Measurements from ENCODE around the gene PFDN1.
A peak's percentile ranks its signal among the peaks of the same experiment; 100 is the strongest.

The PFDN1 gene

DNA sequence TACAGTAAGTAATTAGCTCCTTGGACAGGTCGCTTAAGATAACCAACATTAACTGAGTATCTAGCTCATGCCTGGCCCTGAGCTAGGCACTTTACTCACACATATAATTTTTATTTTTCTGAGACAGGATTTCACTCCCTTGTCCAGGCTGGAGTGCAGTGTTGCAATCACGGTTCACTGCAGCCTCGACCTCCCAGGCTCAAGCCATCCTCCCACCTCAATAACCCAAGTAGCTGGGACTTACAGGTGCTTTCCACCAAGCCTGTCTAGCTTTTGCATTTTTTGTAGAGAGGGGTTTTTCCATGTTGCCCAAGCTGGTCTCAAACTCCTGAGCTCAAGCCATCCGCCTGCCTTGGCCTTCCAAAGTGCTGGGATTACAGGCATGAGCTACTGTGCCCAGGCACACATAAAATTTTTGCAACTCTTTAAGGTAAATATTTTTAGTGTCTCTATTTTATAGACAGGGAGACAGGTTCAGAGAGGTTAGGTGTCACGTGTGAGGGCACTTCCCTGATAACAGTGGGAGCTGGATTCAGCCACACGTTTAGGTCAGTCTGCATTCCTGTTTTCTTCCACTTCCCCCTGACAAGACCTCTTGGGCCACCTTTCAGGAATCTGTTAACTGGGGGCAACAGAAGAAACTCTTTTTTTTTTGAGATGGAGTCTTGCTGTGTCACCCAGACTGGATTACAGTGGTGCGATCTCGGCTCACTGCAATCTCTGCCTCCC lies 25.3 kb upstream of the PFDN1 start:
- no peak for DNase-seq (ENCODE audit: low spot score)

DNA sequence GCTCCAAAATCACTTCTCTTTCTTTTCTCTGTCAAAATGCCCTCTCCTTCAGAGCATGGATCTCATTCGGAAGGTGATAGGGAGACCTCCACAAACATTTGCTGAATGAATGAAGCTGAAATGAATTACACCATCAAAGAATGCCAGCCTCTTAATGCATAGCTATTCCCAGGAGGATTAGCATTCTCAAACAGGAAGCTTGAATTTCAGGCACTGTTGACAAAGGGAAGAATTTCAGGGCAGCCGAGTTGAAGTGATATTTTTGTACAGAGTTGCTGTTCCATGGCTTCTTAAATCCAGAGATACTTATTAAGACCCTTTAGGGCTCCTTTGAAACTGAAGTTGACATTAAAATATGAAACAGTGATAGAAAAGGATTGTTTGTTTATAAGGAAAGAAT lies 24.7 kb upstream of the PFDN1 start:
- no peak for DNase-seq (ENCODE audit: low spot score)

DNA sequence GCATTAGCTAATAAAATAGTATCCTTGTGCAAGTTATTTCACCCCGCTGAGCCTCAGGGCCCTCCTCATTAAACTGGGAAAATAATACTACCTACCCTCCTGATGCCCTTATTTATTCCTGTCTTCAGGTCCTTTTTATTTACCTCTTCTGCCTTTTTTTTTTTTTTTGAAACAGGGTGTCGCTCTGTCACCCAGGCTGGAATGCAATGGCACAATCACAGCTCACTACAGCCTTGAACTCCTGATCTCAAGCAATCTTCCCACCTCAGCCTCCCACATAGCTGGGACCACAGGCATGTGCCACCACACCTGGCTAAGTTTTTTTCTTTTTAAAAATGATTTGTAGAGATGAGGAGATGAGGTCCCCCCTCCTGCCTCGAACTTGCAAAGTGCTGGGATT lies 22.6 kb upstream of the PFDN1 start:
- DNase-seq (ENCODE audit: low spot score), result no peak

DNA sequence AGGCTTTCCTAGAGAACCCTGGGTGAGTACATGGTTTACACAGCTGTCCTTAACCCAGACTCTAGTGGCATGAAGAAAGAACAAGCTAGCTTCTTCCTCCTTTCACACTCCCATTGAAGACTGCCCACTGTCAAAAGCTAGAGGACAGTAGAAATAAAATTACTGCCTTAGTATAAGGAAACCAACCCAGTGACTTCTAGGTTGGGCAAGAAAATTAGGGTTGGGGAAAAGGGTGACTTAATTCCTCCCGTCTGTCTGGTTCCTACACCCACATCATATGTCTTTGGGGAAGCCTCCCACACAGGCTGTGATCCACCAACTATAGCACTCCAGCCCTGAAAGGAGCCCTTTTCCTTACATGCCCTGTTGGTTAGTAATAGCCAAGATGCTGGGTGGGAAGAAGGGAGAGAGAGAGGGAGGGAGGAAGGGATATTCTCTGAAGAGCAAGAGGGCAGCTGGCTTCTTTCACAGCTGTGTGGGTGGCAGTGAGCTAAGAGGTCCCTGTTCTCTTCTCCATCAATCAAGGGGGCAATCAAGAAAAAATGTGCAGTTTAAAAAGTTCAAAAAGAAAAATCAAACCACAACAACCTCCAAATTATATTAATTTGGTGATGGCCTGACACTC lies 21.8 kb upstream of the PFDN1 start:
- peak; percentile 65 for DNase-seq (ENCODE audit: low spot score)

DNA sequence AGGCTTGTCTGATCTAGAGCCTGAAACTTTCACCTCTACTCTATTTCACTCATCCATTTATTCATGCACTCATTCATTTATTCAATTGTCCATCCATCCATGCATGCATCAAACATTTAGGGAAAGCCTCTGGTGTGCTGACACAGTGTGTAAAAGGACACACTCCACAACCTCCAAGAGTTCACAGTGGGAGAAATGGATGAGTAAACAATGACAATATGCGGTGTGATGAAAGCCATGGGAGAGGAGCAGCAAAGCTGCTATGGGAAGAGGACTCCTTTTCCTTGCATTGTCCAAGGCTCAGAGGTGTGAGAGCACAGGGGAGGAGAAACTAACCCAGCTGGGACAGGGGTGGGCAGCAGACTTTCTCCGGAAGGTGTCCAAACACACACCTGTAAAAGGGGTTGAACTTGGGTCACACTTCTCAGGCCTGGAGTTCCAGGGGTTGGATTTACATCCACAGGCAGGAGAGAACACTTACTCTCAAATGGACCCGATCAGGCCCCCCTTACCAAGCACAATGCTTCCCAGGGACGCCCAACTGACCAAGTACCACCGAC lies 21.2 kb upstream of the PFDN1 start:
- DNase-seq (ENCODE audit: low spot score), result no peak

DNA sequence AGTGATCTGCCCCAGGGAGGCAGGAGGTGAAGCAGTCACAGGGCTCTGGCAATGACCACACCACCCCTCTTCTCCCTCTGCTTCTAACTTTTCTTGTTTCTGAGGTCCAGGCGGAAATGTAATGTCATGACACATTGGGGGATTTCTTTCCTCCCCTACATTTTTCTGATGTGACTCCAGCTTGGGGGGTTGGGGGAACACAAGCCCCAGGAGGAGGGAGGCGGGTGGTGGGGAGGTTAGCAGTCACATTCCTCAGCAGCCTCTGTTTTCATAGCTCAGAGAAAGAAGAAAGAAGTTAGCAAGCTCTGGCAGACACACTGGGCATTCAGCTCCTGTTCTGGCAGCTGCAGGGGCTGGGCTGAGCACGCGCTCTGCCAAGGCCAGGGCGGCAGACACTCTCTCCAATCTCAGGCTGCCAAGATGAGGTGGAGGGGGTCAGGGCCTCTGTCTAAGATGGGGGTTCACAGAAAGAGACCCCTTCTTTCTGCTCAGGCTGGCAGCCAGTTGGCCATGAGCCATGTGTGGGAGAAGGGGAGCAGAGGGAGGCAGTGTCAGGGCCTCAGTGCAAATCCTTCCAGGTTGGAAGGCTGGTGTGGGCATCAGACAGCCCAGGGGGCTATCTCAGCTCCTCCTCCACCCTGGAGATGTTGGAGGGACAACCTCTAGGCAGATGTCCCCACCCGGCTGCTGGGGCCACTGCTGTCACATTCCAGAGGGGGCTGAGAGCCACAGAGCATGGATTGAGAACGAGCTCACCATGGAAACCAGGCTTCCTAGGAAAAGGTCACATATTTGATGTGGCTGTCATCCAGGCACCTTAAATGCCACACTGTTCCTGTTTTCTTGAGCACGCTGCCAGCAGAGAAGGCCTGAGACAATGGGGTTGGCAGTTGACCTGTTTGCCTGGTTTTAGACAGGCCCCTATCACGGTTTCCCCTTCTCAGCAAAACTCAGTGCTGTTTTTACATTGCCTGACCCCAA lies 20.1 kb upstream of the PFDN1 start:
- DNase-seq (ENCODE audit: low spot score), result peak; percentile 89

DNA sequence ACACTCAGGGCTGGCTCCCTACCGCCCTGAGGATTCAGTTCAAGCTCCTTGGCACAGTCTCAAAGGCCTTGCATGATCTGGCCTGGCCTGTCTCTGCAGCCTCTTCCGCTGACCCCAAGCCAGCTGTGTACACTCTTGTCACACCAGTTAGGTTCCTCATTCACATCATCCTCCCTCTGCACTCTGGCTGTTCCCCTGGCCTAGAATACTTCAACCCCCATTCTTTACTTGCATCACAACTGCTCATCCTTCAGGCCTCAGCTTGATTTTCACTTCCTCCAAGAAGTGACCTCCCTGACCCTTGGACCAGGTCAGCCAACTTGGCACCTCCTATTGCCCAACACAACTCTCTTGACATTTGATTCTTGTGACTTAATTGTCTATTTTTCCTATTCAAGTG lies 18.9 kb upstream of the PFDN1 start:
- DNase-seq (ENCODE audit: low spot score), result no peak

DNA sequence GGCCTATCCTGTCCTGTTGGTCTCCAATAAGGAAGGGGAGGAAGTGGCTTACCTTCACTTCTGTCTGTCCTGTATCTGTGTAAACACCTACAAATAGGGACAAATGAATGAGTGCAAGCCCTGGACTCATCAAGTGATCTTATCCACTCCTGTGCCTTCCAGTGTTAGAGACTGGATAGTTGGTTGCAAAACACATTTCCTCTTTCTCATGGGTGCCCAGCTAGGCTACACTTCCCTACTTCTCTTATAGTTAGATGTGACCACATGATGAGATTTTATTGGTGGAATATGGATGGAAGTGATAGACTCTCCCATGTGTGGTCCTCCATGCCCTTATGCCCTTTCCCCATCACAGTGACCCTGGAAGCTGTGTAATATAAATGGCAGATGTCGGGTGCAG lies 16.9 kb upstream of the PFDN1 start:
- DNase-seq (ENCODE audit: low spot score), result no peak

DNA sequence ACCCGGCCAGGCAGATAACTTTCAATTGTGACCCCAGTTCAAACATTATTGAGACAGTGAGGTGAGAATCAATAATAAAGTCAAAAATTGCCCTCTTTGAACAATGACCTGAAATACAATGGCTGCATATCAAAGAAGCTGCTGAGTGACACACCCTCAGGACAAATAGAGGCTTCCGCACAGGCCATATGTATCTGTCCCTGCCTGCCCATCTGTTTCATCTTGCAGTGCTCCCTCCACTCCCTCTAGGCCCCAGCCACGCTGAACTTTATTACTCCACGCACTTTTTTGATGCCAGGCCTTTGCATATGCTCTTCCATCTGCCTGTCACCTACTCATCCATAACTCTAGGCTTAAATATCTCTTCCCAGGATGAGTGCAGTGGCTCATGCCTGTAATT lies 15.9 kb upstream of the PFDN1 start:
- DNase-seq (ENCODE audit: low spot score), result no peak

DNA sequence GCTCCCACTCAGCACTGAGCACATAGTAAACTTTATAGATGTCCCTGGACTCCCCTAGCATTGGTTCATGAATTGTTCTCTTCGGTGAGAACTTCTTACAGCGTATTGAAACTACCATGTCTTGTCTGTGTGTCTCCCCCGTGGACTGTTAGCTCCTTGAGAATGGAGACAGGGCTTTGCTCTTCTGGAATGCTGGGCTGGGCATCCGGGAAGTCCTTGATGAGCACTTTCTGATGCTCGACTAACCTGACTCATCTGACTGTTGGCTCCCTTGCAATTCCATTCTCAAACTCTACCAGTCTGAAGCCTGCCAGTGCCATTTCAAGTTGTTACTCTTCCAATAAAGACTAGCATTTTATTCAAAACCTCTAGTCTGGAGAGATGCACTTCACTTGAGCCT lies 15.0 kb upstream of the PFDN1 start:
- DNase-seq (ENCODE audit: low spot score), result no peak

DNA sequence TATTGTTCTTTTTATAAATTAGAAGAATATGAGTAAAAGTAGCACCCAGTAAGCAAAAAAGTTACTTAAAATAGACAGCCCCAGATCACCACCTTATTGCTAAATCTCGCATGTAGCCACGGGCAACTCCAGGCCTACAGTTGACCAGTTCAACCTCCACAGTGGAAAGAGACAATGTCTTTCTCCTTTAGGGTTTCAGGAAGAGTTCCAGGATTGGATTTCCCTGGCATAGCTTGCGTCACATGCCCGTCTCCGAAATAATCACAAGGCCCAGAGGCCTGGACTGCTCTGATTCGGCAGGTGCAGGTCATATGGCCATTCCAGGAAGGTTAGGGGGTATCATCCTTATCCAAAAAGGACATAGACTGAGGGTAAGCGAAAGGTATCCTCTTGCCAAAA lies 9.9 kb upstream of the PFDN1 start:
- no peak for DNase-seq (ENCODE audit: low spot score)

DNA sequence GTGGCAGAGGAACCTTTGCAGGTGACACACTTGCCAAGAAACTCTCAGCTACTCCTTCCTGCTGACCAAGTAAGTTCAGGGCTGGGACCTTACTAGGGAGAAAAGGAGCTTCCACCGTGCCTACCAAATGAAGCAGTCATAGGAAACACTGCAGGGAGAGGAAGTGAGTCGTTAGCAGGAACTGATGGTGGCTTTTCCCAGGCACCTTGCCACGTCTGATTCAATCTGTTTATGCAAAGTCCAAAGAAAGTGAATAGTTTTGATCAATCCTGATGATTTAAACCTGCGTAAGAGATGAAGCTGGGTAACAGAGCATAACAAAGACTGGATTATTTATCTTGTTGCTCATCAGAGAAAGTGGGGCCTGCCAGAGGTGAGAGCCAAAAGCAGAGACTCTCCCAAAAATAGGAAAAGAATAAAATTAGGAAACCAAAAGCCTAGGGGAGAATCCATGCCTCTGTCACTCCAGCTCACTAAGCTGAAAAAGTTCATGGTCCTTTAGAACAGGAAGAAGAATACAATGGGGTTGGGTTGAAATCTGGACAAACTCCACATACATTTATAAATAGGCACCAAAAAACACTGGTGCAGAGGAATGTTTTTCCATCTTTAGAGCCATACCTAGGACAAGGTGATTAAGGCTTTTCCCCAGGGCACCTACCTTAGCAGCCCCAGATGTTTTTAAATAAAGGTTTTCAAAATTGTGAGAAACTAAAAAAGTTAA lies 9.3 kb upstream of the PFDN1 start:
- DNase-seq (ENCODE audit: low spot score), result no peak

DNA sequence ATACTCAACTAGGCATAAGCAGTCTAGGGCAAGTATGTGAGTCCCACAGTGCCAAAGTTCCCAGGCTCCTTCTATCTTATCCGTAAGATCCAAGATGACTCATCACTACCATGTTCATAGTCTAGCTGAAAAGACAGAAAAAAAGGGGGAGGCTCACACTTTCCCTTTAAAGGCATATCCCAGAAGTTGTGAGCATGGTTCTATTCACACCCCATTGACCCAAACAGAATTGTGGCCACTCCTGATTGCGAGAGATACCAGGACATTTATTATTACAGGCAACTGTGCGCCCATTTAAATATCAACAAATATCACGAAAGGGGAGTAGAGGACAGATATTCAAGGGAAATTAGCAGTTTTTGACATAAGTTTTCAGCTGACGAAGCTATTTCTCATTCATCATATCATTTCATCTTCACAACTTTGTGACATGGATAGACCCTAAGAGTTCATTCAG lies 8.1 kb upstream of the PFDN1 start:
- no peak for DNase-seq (ENCODE audit: low spot score)

DNA sequence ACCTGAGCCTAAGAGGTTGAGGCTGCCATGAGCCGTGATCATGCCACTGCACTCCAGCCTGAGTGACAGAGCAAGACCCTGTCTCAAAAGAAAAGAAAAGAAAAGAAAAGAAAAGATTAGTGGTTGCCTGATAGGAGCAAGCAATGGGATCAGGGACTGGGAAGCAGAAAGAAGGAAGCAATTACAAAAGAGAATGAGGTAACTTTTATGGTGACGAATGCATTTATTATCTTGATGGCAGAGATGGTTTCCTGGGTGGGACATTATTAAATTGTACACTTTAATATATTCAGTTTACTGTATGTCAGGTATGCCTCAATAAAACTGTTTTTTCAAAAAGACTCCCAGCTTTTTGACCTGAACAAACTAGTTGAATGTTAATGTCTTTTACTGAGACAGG lies 7.5 kb upstream of the PFDN1 start:
- DNase-seq (ENCODE audit: low spot score), result no peak

DNA sequence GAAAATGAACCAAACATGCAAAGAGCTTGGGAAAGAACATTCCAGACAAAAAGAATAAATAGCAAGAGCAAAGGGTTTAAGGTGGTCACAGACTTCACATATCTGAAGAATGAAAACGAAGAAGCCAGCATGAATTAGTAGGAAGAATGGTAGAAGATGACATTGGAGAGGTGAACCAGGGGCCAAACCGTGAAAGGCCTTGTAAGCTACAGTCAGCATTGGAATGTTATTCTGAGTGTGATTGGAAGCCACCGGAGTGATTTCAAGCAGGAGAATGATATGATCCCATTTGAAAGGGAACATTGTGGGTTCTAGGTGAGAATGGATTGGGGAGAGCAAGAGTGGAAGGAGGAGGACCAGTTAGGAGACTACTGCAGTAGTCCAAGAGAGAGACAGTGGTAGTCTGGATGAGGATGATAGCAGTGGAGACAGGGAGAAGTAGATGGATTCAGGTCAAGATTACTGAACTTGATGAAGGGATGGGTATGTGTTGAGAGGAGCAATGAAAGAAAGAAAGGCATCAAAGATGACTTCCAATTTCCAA lies 6.9 kb upstream of the PFDN1 start:
- DNase-seq (ENCODE audit: low spot score), result no peak

DNA sequence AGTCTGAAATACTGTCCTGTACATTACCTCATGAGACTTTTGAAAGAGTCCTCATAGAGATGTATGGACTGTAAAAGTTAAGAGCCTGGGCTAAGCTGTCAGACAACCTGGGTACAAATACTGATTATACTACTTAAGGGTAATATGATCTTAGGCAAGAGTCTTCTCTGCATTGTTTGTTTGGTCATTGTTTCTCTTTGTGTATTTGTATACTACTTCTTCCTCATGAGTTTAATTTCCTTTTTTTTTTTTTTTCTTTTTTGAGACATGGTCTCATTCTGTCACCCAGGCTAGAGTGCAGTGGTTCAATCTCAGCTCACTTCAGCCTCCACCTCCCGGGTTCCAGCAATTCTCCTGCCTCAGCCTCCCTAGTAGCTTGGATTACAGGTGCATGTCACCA lies 2.6 kb upstream of the PFDN1 start:
- no peak for DNase-seq (ENCODE audit: low spot score)

DNA sequence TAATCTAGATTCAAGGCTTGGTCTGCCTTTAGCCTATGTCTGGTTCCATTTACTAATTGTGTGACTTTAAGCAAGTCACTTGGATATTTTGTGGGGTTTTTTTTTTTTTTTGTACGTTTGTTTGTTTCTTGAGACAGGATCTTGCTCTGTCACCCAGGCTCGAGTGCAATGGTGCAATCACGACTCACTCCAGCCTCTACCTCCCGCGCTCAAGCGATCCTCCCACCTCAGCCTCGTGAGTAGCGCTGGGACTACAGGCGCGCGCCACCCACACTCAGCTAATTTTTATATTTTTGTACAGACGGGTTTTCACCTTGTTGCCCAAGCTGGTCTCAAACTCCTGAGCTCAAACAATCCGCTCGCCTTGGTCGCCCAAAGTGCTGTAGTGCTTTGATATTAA lies 1.1 kb upstream of the PFDN1 start:
- DNase-seq (ENCODE audit: low spot score), result no peak

DNA sequence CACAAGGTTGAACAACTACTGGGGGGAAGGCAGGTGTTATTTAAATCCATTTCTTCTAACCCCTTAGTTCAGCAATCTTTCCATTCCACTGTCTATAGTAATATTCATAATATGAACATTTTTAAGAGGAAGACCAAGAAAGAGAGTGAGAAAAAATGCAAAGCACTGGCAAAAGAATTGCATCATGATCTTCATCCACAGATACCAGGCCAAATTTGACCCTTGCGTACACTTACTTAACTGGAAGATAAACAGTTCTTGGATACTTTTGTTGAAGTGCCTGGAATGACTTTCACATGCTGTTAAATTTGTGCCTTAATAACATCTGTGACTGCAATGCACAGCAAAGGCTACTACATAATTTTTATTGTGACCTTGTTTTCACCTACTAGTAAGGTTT lies 1.8 kb downstream of the PFDN1 start:
- DNase-seq (ENCODE audit: low spot score), result no peak

DNA sequence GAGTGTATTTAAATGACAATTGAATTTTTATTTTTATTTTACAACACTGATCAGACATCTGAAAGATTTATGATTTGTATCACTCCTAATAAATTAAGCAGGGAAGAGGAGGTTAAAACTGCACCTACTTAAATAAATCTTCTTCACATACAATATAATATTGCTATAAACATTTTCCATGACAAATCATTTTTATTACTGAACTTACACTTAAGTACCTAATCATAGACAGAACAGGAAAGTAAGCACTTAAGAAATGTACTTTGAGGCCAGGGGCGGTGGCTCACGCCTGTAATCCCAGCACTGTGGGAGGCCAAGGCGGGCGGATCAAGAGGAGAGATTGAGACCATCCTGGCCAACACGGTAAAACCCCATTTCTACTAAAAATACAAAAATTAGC lies 3.8 kb downstream of the PFDN1 start:
- no peak for DNase-seq (ENCODE audit: low spot score)

DNA sequence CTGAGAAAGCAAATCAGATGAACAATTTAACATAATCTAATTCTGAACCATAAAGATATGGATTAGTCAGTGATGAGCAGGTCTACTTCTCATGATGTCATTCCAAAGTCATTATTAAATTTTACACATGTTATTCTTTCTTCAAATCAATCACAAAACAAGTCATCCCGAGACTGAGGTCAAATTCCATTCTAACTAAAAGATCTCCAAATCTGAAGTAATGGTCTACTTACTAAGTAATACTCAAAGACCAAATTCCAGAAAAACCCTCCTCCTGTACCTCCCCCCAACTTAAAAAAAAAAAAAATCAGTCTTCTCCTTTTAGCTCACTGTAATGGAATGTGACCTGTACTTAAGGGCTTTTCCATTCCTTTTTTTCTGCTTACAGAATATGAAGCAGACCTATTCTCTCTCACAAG lies 4.7 kb downstream of the PFDN1 start:
- peak; percentile 14 for DNase-seq (ENCODE audit: low spot score)

DNA sequence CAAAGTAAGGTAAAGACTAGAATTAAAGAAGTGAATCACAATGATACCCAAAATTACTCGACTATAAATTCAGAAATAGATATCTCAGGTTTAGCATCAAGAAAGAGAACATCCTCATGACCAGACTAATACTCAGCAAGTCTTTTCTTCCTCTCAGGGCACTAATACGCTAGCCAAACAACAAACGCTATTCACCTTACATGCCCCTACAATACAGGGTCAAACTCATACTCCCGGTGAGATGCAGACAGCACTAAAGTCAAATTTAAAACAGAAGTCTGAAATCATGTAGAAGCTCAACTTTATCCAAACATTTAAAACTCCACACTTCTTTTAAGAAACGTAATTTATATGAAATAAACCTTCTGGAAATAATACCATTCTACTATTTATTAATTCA lies 5.6 kb downstream of the PFDN1 start:
- no peak for DNase-seq (ENCODE audit: low spot score)

DNA sequence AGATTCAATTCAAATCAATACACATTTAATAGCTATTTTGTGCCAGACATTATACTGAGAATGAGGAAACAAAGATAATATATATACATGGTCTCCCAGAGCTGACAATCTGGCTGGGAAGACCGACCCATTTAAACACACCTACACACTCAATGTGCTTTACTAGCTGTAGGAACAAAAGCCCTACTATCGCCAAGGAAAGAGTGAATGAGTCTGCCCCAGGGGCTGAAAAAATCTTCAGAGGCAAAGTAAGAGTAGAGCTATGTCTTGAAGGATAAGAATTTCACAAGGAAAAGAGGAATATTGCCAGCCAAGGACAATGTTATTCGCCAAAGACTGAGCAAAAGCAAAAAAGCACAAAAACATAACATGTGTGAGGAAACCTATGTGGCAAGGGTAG lies 6.6 kb downstream of the PFDN1 start:
- no peak for DNase-seq (ENCODE audit: low spot score)
